Thyroid gland (tissue), 4 donors: ENCODE data around the gene C2orf15.

Source experiments
- CTCF ChIP-seq, 6 experiments: fragments of 200-600 bp in 3 of 6; fragments of 450-650 bp in 3 of 6; sonication (generic) in 3 of 6; IDR thresholded peaks; one replicate each; pipeline ENCODE4 v1.5.1; 2016 to 2019; ENCODE audit warnings: antibody characterized with exemption in 6 of 6, mild to moderate bottlenecking in 2 of 6, inconsistent platforms in 1 of 6, moderate library complexity in 1 of 6
- POLR2A ChIP-seq, 2 donors: fragments of 450-650 bp; IDR thresholded peaks; one replicate each; pipeline ENCODE4 v1.6.1; 2017; ENCODE audit warnings: antibody characterized with exemption in 2 of 2, mild to moderate bottlenecking in 2 of 2, moderate library complexity in 1 of 2

GRCh38 chr2:99188357-99188756 is 46.9 kb downstream of the C2orf15 start:
- TF ChIP-seq POLR2A (IDR thresholded peaks at IDR 0.05) (no peak), CTCF (IDR thresholded peaks at IDR 0.05) (no peak)
